Transverse colon (tissue), 4 donors: ENCODE results near the gene ANKRD53. TPM values are rescaled to one million over a fixed set of nuclear protein-coding genes. Genes with fewer than 3 reads are reported as not detected.
A peak's percentile ranks its signal among the peaks of the same experiment; 100 is the strongest.

ENCODE experiments used
- DNase-seq: peaks from one replicate; pipeline ENCODE4 v3.0.0-alpha.2; 2019
- H3K27ac ChIP-seq, 4 donors: fragments of 200-600 bp; sonication (generic); 2 replicates each; pipeline ENCODE4 v1.5.1; 2016 to 2018; ENCODE audit warnings: inconsistent platforms in 4 of 4
- H3K27me3 ChIP-seq: fragments of 200-600 bp; sonication (generic); 2 replicates; pipeline ENCODE4 v1.5.1; 2017; ENCODE audit warnings: inconsistent platforms
- H3K36me3 ChIP-seq, 4 donors: fragments of 200-600 bp; sonication (generic); 2 replicates each; pipeline ENCODE4 v1.5.1; 2017 to 2019; ENCODE audit warnings: inconsistent platforms in 4 of 4
- H3K4me1 ChIP-seq, 4 donors: fragments of 200-600 bp; sonication (generic); 2 replicates each; pipeline ENCODE4 v1.5.1; 2017 to 2020; ENCODE audit warnings: inconsistent platforms in 4 of 4
- H3K4me3 ChIP-seq, 4 donors: fragments of 200-600 bp; sonication (generic); 1 replicate in 1 of 4; 2 replicates in 3 of 4; pipeline versions ENCODE4 v1.5.1 to v1.6.1; 2017 to 2019; ENCODE audit warnings: inconsistent platforms in 4 of 4
- H3K9me3 ChIP-seq, 2 donors: fragments of 200-600 bp; sonication (generic); 2 replicates each; pipeline ENCODE4 v1.5.1; 2017 to 2019; ENCODE audit warnings: inconsistent platforms in 2 of 2
- CTCF ChIP-seq, 5 experiments: fragments of 200-600 bp in 3 of 5; fragments of 450-650 bp in 2 of 5; sonication (generic) in 3 of 5; IDR thresholded peaks; 1 replicate in 2 of 5; 2 replicates in 3 of 5; pipeline ENCODE4 v1.5.1; 2016 to 2017; ENCODE audit warnings: antibody characterized with exemption in 5 of 5, inconsistent platforms in 3 of 5, mild to moderate bottlenecking in 2 of 5, moderate library complexity in 1 of 5
- EP300 ChIP-seq: sonication (generic); formaldehyde crosslinking; IDR thresholded peaks from one replicate; pipeline ENCODE4 v1.6.1; 2017; ENCODE audit warnings: antibody characterized with exemption, low read depth
- POLR2A ChIP-seq: fragments of 450-650 bp; IDR thresholded peaks from one replicate; pipeline ENCODE4 v1.6.1; 2016; ENCODE audit warnings: antibody characterized with exemption, mild to moderate bottlenecking, moderate library complexity
- POLR2AphosphoS5 ChIP-seq, 3 donors: sonication (generic); formaldehyde crosslinking; IDR thresholded peaks; one replicate each; pipeline ENCODE4 v1.6.1; 2016; ENCODE audit warnings: antibody characterized with exemption in 3 of 3
- WGBS, 2 donors: methylation state at CpG; one replicate each; pipeline ENCODE4 v1.1.5; 2018; ENCODE audit warnings: low coverage in 1 of 2; 5-methylcytosine and 5-hydroxymethylcytosine counted together
- in situ Hi-C, 4 donors: fragments of 200-750 bp; cut with MboI; loops; one replicate each; pipeline versions ENCODE4 v1.15.0 to v1.15.1; 2017; ENCODE audit warnings: low sequenced_read_pairs in 3 of 4, low pct_ligation_motif_present in 1 of 4, low pct_unique_long_range_greater_than_20kb in 1 of 4
- intact Hi-C: fragments of 100-400 bp; cut with DNase I; formaldehyde crosslinking; loops from one replicate; pipeline ENCODE4 v1.15.1; 2023; ENCODE audit warnings: low total_unique reads
- total RNA-seq, 4 donors: library from RNA; depleted of rRNA; stranded (reverse); fragments of >200 nt; gene quantifications; one replicate each; pipeline ENCODE4 v1.1.0, GENCODE V29; 2016

The ANKRD53 gene
- total RNA-seq, 4 donors from 2014 or later, result 0.96 to 1.7 TPM; not detected in 2

GRCh38 chr2:70990216-70990615 is 11.8 kb downstream of the ANKRD53 start:
- TF ChIP-seq POLR2AphosphoS5 (IDR thresholded peaks at IDR 0.05) (no peak), POLR2A (no peak), EP300 (no peak), CTCF (IDR thresholded peaks at IDR 0.05) (no peak)
- no peak overlapping the region for H3K27ac ChIP-seq
- peaks cover 0 to 22% (median 10%) of the 10 kb centered on the region in 4 donors for H3K36me3 ChIP-seq
- H3K27me3 ChIP-seq, result no peaks in the 10 kb centered on the region
- WGBS, 2 donors, result 71 to 86% methylated on average over 1 to 5 of the region's 5 CpGs
- H3K9me3 ChIP-seq, result no peaks in the 10 kb centered on the region
- no peak overlapping the region for H3K4me3 ChIP-seq
- DNase-seq, result no peak
- intact Hi-C loops (no loop called here), in situ Hi-C loops (no loop called here)
- peaks cover 11 to 18% (median 16%) of the 10 kb centered on the region in 4 donors for H3K4me1 ChIP-seq

GRCh38 chr2:70991142-70991541 is 12.7 kb downstream of the ANKRD53 start:
- TF ChIP-seq POLR2A (no peak), EP300 (no peak), CTCF (IDR thresholded peaks at IDR 0.05) (no peak), POLR2AphosphoS5 (IDR thresholded peaks at IDR 0.05) (no peak)
- in situ Hi-C loops (no loop called here), intact Hi-C loops (no loop called here)
- no peaks in the 10 kb centered on the region for H3K27me3 ChIP-seq
- peaks cover 0 to 22% (median 10%) of the 10 kb centered on the region in 4 donors for H3K36me3 ChIP-seq
- H3K4me1 ChIP-seq, result peaks cover 11 to 26% (median 16%) of the 10 kb centered on the region in 4 donors
- H3K9me3 ChIP-seq, result no peaks in the 10 kb centered on the region
- DNase-seq, result no peak
- 96% methylated on average over 5 of the region's 5 CpGs; no CpG with 5 or more reads in 1 of the 2 donors for WGBS, 2 donors
- H3K27ac ChIP-seq, result no peak overlapping the region
- no peak overlapping the region for H3K4me3 ChIP-seq

- Histone ChIP-seq H3K4me1 (peaks cover 11 to 26% (median 16%) of the 10 kb centered on the region in 4 donors), H3K4me3 (no peak overlapping the region), H3K36me3 (peaks cover 0 to 22% (median 10%) of the 10 kb centered on the region in 4 donors), H3K27me3 (no peaks in the 10 kb centered on the region), H3K9me3 (no peaks in the 10 kb centered on the region), H3K27ac (no peak overlapping the region)
- in situ Hi-C loops, result no loop called here
- TF ChIP-seq POLR2AphosphoS5 (IDR thresholded peaks at IDR 0.05) (no peak), POLR2A (no peak), EP300 (no peak), CTCF (IDR thresholded peaks at IDR 0.05) (no peak)
- no peak for DNase-seq
- WGBS, 2 donors, result 85% methylated on average over 9 of the region's 9 CpGs; no CpG with 5 or more reads in 1 of the 2 donors
- intact Hi-C loops, result no loop called here
Measured at GRCh38 chr2:70991742-70992141, 13.3 kb downstream of the ANKRD53 start.

GRCh38 chr2:70992945-70993853 is 14.8 kb downstream of the ANKRD53 start:
- Histone ChIP-seq H3K4me1 (peaks cover 11 to 26% (median 16%) of the 10 kb centered on the region in 4 donors), H3K27me3 (no peaks in the 10 kb centered on the region), H3K4me3 (peak overlapping the region in 3 of 4 donors; percentile 55 to 100 (median 98)), H3K9me3 (no peaks in the 10 kb centered on the region), H3K36me3 (peaks cover 0 to 15% (median 8%) of the 10 kb centered on the region in 4 donors), H3K27ac (peak overlapping the region in 1 of 4 donors; percentile 91)
- in situ Hi-C loops, result no loop called here
- DNase-seq, result no peak
- TF ChIP-seq POLR2A, result no peak
- no peak for TF ChIP-seq POLR2AphosphoS5 (IDR thresholded peaks at IDR 0.05)
- no peak for TF ChIP-seq EP300
- TF ChIP-seq CTCF (IDR thresholded peaks at IDR 0.05), result no peak
- 87 to 100% methylated on average over 2 to 12 of the region's 12 CpGs for WGBS, 2 donors
- intact Hi-C loops, result no loop called here
